Measurements from ENCODE around the gene JRKL.
A peak's percentile ranks its signal among the peaks of the same experiment; 100 is the strongest.

JRKL gene

DNA sequence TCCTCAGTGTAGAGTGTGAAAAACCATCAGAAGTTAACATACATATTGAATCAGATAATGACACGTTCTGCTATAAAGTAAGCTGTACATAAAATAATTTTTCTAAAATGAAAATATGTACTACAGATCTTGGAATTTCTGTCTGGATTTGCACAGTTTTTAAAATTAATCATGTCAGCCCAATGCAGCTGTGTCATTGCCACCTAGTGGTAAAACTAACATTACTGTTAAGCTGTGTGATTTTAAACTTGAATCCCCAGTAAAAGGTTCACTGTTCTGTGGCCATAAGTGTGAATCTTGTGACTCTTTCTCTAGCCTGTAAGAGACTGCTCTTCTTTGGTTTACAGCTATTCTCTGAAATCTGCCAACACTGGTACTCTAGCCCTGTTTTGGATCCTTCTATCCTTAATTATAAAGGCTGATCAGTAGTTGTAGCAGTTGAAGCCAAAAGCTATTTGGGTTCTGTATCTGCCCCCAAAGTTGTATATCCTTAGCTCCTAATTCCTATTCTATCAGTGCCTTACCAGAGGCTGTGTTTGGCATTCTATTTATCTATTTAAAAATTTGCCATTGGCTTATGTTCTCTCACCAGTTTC, 4.0 kb downstream of the JRKL start:
- Histone ChIP-seq H3K9me2 (replicated peaks; ENCODE audit: insufficient read depth, low read length) (no peaks in the 10 kb centered on the region), H3K9ac (ENCODE audit: low read length) (no peak overlapping the region), H3F3A (ENCODE audit: insufficient read depth, low read length) (no peaks in the 10 kb centered on the region), H3K79me2 (ENCODE audit: low read length) (peaks cover 15% of the 10 kb centered on the region), H3K36me3 (replicated peaks; ENCODE audit: insufficient read depth, low read length) (no peaks in the 10 kb centered on the region), H3K27ac (ENCODE audit: low read length) (no peak overlapping the region), H4K20me1 (ENCODE audit: insufficient read depth, low read length) (no peaks in the 10 kb centered on the region), H3K27me3 (replicated peaks; ENCODE audit: insufficient read depth, low read length) (no peaks in the 10 kb centered on the region), H3K4me2 (ENCODE audit: low read depth, low read length) (no peak overlapping the region), H3K9me3 (replicated peaks; ENCODE audit: insufficient read depth, low read length) (no peaks in the 10 kb centered on the region), H3K4me1 (ENCODE audit: low read length) (0 out of 2 replicates have a peak, but pooled peaks cover 1% of the 10 kb centered on the region), H2AFZ (ENCODE audit: low read length) (no peak overlapping the region), H3K4me3 (ENCODE audit: low read length) (no peak overlapping the region)
- TF ChIP-seq EZH2 (optimal IDR thresholded peaks at IDR 0.05; ENCODE audit: low read depth, low read length), result no peak
- TF ChIP-seq CTCF (IDR thresholded peaks at IDR 0.05; ENCODE audit: low read length), result peak; percentile 69
- no peak for TF ChIP-seq EZH2phosphoT487 (IDR thresholded peaks at IDR 0.05; ENCODE audit: low read length)
- DNase-seq, result peak; percentile 61

DNA sequence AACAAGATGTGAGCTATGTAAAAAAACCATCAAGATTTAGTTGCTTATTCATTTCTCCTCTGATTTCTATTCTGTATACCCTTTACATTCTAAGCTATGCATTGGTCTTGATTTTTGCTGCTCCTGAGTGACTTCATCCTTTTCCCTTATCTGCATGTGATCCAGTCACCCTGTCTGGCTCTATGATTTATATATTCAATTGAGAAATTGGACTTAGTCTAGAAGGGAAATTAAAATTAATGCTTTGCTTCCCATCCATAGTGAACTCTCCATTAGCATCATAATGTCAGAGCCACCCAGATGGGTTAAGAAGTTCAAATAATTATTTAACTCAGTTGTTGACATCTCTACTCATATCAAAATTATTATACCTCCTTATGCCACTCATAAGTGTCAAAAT, 5.0 kb downstream of the JRKL start:
- H3K4me3 ChIP-seq (ENCODE audit: low read length), result no peak overlapping the region
- no peak overlapping the region for H3K27ac ChIP-seq (ENCODE audit: low read length)
- no peak overlapping the region for H3K9ac ChIP-seq (ENCODE audit: low read length)
- no peaks in the 10 kb centered on the region for H3K9me3 ChIP-seq (replicated peaks; ENCODE audit: insufficient read depth, low read length)
- H3K4me2 ChIP-seq (ENCODE audit: low read depth, low read length), result no peak overlapping the region
- no peaks in the 10 kb centered on the region for H3K27me3 ChIP-seq (replicated peaks; ENCODE audit: insufficient read depth, low read length)
- TF ChIP-seq EZH2phosphoT487 (IDR thresholded peaks at IDR 0.05; ENCODE audit: low read length), result no peak
- TF ChIP-seq CTCF (IDR thresholded peaks at IDR 0.05; ENCODE audit: low read length), result no peak
- no peak for TF ChIP-seq EZH2 (optimal IDR thresholded peaks at IDR 0.05; ENCODE audit: low read depth, low read length)
- no peak for DNase-seq
- no peaks in the 10 kb centered on the region for H3F3A ChIP-seq (ENCODE audit: insufficient read depth, low read length)
- H4K20me1 ChIP-seq (ENCODE audit: insufficient read depth, low read length), result no peaks in the 10 kb centered on the region
- H3K9me2 ChIP-seq (replicated peaks; ENCODE audit: insufficient read depth, low read length), result no peaks in the 10 kb centered on the region
- no peaks in the 10 kb centered on the region for H3K36me3 ChIP-seq (replicated peaks; ENCODE audit: insufficient read depth, low read length)
- peaks cover 10% of the 10 kb centered on the region for H3K79me2 ChIP-seq (ENCODE audit: low read length)
- H2AFZ ChIP-seq (ENCODE audit: low read length), result no peak overlapping the region
- H3K4me1 ChIP-seq (ENCODE audit: low read length), result no peaks in the 10 kb centered on the region

DNA sequence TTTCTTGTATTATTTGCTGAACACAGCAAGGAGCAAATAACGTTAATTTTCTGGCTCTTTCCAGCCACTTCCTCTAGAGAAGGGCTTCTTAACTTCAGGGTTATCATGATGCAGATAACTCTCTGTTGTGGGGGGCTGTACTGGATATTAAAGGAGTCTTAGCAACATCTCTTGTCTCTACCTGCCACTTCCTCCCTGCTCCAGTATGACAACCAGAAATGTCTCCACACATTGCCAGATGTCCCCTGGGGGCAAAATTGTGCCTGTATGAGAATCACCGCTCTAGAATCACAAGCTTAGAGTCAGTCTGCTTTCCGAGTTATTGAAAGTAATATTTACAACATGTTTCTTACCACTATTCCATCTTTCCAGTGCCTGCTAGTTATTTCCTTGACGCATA, 6.8 kb downstream of the JRKL start:
- no peaks in the 10 kb centered on the region for H3K4me1 ChIP-seq (ENCODE audit: low read length)
- H3K79me2 ChIP-seq (ENCODE audit: low read length), result no peaks in the 10 kb centered on the region
- no peak overlapping the region for H3K9ac ChIP-seq (ENCODE audit: low read length)
- H3F3A ChIP-seq (ENCODE audit: insufficient read depth, low read length), result no peaks in the 10 kb centered on the region
- no peaks in the 10 kb centered on the region for H3K36me3 ChIP-seq (replicated peaks; ENCODE audit: insufficient read depth, low read length)
- no peak for DNase-seq
- H3K9me2 ChIP-seq (replicated peaks; ENCODE audit: insufficient read depth, low read length), result no peaks in the 10 kb centered on the region
- no peak overlapping the region for H3K27ac ChIP-seq (ENCODE audit: low read length)
- H3K4me2 ChIP-seq (ENCODE audit: low read depth, low read length), result no peak overlapping the region
- H4K20me1 ChIP-seq (ENCODE audit: insufficient read depth, low read length), result no peaks in the 10 kb centered on the region
- no peaks in the 10 kb centered on the region for H3K9me3 ChIP-seq (replicated peaks; ENCODE audit: insufficient read depth, low read length)
- H3K4me3 ChIP-seq (ENCODE audit: low read length), result no peak overlapping the region
- TF ChIP-seq CTCF (IDR thresholded peaks at IDR 0.05; ENCODE audit: low read length) (no peak), EZH2phosphoT487 (IDR thresholded peaks at IDR 0.05; ENCODE audit: low read length) (no peak), EZH2 (optimal IDR thresholded peaks at IDR 0.05; ENCODE audit: low read depth, low read length) (no peak)
- no peak overlapping the region for H2AFZ ChIP-seq (ENCODE audit: low read length)
- no peaks in the 10 kb centered on the region for H3K27me3 ChIP-seq (replicated peaks; ENCODE audit: insufficient read depth, low read length)

Data from MM.1S (cell line).